HG03139 (cell line): ENCODE measurements around the gene MYBPC2.

Experiments used
- ATAC-seq: cut with Tn5 transposase; IDR thresholded peaks from one replicate; pipeline ENCODE4 v1.9.1; 2021; ENCODE audit not compliant: unreplicated experiment

Gene MYBPC2

DNA sequence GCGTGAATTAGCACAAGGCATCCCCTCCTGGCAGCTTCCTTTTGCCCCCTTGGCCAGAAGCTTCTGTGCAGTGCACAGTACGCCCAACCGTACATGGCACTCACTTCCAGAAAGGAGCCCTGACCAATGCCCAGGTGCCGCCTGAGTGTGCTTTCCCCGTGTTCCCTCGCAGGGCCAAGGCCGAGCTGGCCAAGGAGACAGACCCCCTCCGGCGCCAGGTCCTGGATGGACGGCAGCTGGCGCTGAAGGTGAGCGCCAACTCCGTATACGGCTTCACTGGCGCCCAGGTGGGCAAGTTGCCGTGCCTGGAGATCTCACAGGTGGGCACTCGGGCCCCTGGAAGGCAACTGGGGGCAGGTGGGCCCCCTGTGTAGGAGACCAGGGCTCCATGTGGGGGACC is 23.3 kb upstream of the MYBPC2 start:
- ATAC-seq: no peak

DNA sequence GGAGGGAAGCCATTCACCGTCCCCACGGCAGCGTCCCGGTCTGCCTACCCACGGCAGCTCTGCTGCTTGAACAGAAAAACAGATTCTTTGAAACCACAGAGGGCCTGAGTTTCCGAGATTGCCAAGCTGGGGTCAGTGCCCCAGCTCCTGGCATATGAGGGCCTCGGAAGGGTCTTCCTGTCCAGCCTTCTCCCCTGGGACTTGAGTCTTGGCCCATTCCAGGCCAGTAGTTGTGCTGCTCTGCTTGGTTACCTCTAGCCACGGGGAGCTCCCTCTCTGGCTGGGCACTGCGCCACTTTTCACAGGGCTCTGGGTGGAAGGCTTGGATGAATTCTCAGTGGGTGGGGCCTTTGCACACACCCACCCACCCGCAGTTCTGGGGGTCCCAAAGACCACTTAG is 22.6 kb upstream of the MYBPC2 start:
- ATAC-seq: no peak

DNA sequence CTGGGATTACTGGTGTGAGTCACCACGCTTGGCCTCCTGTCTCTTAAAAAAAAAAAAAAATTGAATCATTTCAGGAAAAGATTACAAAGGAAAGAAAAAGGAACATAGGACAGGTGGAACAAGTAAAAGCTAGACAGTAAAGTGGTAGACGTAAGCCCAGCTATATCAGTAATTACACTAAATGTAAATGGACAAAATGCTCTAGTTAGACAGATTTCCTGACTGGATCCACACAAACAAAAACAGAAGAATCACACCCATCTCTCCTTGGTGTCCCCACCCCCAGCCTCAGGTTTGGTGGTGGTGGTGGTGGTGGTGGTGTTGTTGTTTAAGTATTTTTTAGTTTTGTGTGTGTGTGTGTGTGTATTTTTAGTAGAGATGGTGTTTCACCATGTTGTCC is 20.3 kb upstream of the MYBPC2 start:
- ATAC-seq: no peak

DNA sequence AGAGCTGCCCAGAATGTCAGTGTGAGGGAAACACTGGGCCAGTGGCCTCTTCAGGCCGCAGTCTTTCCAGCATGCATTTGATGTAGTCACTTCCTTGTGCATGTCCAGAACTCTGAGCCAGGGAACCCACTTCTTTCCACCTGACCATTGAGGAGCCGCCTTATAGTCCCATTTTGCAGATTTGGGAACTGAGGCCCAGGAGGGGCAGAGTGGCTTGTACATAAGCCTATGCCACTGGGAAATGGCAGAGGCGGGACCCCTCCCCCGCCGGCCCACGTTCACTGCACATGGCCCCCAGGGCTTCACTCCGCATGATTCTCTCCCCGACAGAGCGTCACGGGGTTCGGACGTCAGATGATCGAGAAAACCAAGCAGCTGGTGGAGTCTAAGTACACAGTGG is 19.6 kb upstream of the MYBPC2 start:
- ATAC-seq: no peak

DNA sequence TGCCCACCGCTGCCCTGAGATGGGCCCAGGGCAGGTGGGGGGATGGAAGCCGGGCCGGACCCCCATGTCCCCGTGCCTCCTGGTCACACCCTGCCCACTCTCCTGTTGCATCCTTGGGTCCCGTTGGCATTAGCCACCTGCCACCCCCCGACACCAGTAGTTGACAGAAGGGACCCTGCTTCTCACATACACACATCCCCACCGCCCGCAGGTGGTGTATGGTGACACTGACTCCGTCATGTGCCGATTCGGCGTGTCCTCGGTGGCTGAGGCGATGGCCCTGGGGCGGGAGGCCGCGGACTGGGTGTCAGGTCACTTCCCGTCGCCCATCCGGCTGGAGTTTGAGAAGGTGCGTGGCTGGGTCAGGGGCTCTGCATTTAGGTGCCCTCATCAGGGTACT is 19.2 kb upstream of the MYBPC2 start:
- no peak for ATAC-seq

DNA sequence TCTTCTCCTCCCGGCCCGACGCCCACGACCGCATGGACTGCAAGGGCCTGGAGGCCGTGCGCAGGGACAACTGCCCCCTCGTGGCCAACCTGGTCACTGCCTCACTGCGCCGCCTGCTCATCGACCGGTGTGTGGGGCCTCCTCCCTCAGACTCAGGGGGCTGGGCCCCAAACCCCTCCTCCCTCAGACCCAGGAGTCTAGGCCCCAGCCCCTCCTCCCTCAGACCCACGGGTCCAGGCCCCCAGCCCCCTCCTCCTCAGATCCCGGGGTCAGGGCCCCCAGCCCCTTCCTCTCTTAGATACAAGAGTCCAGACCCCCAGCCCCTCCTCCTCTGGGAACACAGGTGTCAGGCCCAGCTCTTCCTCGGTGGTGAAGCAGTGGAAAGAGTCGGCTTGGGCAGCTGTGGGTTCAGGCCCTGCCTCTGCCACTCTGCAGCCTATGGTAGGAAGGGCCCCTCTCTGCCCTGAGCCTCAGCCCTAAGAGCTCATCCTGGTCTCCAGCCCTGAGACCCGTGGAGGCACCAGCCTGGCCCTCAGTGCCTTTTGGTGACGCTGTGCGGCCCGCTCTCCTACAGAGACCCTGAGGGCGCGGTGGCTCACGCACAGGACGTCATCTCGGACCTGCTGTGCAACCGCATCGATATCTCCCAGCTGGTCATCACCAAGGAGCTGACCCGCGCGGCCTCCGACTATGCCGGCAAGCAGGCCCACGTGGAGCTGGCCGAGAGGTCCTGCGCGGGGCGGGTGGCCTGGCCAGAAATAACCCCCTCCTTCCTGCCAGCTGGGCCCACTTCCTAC is 17.6 kb upstream of the MYBPC2 start:
- ATAC-seq: peak; percentile 4

DNA sequence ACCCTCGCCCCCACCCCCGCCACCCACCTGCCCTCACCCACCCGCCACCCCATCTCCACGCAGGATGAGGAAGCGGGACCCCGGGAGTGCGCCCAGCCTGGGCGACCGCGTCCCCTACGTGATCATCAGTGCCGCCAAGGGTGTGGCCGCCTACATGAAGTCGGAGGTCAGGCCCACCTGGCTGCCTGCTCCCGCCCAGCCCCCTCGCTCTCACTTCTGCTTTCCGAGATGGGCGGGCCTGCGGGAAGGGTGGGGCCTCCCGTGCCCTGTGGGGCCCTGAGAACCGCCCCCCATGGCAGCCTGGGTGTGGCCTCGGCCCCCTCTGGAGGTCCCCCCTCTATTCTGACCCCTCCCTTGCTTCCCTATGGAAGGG is 17.0 kb upstream of the MYBPC2 start:
- peak; percentile 40 for ATAC-seq

DNA sequence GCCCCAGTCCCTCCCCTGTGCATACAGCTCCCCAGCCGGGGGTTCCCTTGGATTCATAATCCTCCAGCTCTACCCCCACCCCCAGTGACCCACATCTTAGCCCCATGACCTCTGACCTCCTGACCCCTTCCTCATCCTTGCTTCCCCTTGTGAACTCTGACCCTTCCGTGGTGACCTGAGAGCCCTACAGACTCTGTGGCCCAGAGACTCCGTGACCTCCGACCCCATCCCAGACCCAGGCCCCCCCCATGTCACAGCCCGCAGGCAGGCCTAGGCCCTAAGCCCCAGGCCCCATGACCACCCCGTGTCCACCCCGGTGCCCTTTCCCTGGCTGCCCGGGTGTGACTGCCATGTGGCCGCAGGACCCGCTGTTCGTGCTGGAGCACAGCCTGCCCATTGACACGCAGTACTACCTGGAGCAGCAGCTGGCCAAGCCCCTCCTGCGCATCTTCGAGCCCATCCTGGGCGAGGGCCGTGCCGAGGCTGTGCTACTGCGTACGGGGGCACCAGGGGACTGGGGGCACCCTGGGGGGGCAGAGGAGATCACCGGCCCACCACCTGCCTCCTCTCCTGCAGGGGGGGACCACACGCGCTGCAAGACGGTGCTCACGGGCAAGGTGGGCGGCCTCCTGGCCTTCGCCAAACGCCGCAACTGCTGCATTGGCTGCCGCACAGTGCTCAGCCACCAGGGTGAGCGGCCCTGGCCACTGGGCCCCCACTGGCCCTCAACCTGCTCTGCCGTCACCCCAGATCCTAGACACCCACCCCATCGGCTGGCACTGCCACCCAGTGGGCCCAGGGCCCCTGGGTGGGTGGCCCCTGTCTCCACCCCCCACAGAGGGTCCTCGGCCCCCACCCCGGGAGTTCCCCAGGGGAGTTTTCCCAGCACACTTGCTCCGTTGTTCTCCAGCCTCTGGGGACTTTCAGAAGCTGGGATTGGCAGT is 16.4 kb upstream of the MYBPC2 start:
- no peak for ATAC-seq

DNA sequence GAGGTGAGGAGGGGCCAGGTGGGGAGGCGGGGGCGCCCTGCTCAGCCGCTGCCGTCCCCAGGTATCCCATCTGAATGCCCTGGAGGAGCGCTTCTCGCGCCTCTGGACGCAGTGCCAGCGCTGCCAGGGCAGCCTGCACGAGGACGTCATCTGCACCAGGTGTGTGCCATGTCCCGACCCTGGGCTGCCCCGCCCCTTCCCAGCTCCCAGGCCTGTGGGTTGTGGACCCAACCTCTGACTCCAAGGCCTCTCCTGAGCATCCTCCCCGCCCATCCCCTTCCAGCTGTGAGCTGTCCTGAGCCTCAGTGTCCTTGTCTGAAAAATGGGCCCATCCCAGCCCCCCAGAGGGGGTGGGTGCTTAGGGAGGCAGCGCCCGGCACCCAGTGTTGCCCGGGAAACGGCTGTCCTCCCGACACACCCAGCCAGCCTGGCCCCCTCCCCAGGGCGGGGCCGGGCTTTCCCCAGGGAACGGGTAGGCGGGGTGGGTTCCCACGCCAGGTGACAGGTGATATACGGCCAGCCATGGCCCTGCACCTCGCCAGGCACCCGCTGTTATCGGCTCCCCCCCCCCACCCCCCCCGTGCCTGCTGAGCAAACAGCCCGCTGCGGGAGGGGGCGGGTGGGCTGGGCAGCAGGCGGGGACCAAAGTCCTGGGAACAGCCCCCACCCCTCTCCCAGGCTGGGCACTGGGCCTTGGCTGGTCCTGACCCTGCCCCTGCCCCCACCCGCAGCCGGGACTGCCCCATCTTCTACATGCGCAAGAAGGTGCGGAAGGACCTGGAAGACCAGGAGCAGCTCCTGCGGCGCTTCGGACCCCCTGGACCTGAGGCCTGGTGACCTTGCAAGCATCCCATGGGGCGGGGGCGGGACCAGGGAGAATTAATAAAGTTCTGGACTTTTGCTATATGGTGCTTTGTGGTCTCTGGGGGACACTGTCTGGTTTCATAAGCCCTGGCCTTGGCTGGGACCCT is 15.3 kb upstream of the MYBPC2 start:
- ATAC-seq: no peak

DNA sequence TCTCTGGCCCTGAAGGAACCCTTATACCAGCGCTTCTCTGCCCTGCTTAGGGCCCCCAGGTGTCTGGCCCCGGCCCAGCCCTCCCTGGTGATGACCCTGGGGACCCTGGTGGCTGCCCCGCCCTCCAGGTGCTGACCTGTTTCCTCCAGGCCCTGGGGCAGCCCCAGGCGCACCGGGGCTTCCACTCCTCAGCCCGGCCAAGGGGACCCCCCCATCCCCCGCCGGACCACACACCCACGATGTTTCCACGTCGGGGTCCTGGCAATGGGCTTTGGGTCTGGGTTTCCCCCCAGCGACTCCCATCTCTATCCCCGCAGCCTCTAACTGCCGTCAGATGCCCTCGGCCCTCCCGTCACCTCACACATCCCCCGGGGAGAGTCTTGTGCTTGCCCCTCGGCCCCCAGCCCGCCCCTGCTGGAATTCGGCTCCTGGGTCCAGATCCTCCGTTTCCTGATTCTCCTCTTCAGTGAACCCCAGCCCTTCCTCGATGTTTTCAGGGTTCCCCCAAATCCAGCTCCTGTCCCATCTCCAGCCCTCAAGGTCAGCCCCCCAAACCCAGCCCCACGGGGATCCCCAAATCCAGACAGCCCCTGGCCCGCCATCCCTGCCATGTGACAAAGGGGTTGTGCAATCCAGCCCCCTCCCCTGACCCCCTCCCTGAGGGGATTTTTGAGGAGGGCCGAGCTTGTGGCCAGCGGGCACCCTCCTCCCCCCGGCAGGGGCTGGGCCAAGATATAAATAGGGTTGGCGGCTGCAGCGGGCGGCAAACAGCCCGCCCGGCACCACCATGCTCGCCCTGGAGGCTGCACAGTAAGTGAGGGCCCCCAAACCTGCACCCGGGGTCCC is 14.3 kb upstream of the MYBPC2 start, which contains the start of gene SPIB:
Gene SPIB, plus strand, starts transcription at position 763 of the 846 bp plus-strand sequence. Its CDS starts 25 bp downstream, at position 788.
- ATAC-seq: no peak

DNA sequence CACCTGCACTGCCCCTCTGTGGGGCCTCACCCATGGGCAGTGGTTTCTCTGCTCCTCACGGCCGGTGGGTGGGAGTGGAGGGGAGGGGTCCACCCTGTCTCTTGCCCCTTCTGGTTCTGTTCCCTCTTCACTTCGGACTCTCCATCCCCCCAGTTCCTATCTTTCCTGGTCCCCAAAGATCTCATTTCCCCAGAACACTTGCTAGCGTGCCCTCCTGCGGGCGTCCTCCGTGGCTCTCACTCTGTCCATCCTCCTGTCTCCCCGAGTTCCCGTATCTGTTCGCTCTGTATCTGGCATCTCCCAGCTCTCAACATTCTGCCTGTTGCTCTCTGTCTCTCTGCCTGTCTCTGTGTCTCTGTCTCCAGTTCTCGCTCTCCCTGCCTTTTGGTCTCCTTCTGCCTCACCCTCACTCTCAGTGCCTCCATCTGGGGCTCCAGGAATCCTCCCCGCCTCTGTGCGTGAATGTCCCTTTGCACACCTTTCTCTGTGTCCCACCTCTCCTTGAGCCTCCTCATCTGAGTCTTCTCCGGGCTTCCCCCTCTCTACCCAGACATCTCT is 13.6 kb upstream of the MYBPC2 start:
- ATAC-seq: no peak

DNA sequence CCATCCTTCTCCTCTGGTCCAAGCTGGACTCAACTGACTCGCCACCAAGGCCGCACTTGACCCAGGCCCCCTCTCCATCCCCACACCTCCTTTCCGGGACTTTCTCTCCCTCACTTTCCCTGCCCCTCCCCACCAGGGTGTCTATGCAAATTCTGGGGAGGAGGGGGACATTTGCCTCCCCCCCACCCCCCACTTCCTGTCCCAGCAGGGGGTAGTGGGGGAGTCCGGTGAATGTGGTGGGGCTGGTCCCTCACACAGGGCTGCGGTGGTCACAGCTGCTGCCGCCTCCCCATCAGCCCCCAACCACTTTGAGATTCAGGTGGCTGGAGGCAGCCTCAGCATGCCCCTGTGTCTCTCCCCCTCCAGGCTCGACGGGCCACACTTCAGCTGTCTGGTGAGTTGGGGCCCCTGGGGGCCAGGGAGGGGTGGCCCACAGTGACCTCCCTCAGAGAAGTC is 13.1 kb upstream of the MYBPC2 start:
- no peak for ATAC-seq

DNA sequence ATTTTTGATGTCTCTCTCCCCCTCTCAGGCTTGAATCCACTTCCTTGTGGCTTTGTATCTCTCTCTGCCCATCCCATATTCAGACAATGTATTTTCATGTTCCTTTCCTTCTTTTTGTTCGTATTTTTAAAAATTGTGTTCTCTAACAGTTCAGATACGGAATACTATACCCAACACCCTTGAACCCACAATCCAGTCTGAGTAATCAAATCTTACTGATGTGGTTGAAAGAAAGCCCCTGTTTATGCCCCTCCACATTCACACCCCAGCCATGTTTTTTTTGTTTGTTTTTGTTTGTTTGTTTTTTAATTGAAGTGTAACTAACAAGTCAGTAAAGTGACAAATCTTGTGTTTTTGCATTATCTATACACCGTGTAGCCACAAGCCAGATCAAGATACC is 12.6 kb upstream of the MYBPC2 start:
- no peak for ATAC-seq

DNA sequence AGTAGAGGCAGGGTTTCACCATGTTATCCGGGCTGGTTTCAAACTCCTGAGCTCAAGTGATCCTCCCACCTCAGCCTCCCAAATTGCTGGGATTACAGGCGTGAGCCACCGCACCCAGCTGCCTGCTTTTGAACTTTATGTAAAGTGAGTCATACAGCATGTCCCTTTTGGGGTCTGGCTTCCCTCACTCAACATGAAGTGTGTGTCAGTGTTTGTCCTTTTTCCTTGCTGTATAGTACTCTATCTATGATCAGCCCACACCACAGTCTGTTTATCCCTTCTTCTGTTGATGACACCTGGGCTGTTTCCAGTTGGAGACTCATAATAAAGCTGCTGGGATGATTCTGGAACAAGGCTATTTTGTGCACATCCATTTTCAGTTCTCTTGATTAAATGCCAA is 11.9 kb upstream of the MYBPC2 start:
- no peak for ATAC-seq

DNA sequence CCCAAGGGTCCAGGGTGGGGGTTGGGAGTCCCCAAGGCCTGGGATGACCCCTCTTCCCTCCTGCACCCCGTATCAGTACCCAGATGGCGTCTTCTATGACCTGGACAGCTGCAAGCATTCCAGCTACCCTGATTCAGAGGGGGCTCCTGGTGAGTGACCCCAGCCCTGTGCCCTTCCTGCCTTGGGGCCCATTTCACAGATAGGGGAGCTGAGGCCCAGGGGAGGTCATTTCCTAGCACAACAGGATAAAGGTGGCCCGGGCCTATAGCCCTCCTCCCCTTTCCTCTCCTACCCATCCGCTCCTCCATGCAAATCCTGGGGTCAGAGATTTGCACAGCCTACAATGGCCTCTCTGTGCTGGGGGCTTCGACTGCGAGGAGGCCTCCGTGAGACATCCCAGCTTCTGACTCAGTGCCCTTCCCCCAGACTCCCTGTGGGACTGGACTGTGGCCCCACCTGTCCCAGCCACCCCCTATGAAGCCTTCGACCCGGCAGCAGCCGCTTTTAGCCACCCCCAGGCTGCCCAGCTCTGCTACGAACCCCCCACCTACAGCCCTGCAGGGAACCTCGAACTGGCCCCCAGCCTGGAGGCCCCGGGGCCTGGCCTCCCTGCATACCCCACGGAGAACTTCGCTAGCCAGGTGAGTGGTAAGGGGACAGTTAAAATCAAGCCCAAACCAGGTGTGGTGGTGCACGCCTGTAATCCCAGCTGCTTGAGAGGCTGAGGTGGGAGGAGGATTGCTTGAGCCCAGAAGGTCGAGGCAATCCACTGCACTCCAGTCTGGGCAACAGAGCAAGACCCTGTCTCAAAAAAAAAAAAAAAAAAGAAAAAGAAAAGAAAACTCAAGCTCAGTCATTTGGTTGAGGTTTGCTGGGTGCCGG is 10.1 kb upstream of the MYBPC2 start:
- ATAC-seq: no peak

DNA sequence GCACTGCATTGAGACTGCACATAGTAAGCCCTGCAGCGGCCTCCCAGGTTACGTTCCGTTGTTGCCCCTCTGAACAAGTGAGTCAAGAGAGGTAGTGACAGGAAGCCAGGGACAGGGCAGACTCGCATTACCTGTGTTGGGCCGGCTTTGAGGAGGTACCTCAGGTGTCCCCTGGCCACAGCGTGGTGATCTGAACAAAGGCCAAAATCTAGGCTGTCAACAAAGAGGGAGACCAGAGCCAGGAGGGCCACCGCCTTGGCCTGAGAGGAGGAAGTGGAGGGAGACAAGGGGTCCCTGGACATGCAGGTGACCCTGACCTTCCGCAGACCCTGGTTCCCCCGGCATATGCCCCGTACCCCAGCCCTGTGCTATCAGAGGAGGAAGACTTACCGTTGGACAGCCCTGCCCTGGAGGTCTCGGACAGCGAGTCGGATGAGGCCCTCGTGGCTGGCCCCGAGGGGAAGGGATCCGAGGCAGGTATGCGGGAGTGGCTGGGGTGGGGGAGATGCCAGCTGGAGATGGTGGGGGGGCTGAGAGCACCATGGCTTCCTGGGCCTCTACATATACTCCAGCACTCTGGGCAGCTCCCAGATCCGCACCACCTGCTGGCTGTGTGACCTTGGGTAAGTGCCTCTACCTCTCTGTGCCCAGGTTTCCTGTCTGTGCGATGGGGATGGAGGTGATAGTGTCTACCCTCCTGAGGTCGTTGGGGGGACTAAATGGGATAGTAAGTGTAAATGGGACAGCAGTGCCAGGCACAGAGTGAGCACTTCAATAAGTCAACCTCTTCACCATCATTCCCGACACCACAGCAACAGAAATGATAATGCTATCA is 9.2 kb upstream of the MYBPC2 start:
- no peak for ATAC-seq

DNA sequence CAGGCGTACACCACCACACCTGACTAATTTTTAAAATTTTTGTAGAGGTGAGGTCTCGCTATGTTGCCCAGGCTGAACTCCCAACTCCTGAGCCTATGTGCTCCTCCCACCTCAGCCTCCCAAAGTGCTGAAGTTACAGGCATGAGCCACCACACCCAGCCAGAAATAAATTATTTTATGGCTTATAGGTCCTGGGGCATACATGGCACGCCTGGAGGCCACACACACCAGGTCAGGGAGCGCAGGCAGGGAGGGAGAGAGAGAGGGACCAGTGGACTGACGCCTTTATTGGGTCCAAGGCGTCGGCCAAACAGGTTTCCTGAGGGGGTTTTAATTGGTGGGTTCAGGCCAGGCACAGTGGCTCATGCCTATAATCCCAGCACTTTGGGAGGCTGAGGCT is 7.1 kb upstream of the MYBPC2 start:
- no peak for ATAC-seq
